Smooth muscle cell (in vitro differentiated cells): ENCODE results near the gene RASSF3. TPM values are rescaled to one million over a fixed set of nuclear protein-coding genes. Genes with fewer than 3 reads are reported as not detected.

ENCODE experiments used
- DNase-seq: peaks from one replicate; lab custom pipeline; 2025; ENCODE audit not compliant: unreplicated experiment; lab: John Stamatoyannopoulos, UW
- H2AFZ ChIP-seq: fragments of 200-600 bp; sonication (generic); 2 replicates; pipeline ENCODE4 v1.6.0; 2016; ENCODE audit warnings: antibody characterized with exemption, low read depth, mild to moderate bottlenecking
- H3F3A ChIP-seq: fragments of 200-600 bp; sonication (generic); 2 replicates; pipeline ENCODE4 v1.6.0; 2017; ENCODE audit warnings: antibody characterized with exemption, low read depth
- H3K27ac ChIP-seq: fragments of 200-600 bp; sonication (generic); 2 replicates; pipeline ENCODE4 v1.5.1; 2016; ENCODE audit warnings: low read depth, mild to moderate bottlenecking
- H3K27me3 ChIP-seq: fragments of 200-600 bp; sonication (generic); 2 replicates; pipeline ENCODE4 v1.6.1; 2016; ENCODE audit warnings: low read depth, mild to moderate bottlenecking
- H3K36me3 ChIP-seq: fragments of 200-600 bp; sonication (generic); 2 replicates; pipeline ENCODE4 v1.5.1; 2016; ENCODE audit warnings: low read depth
- H3K4me1 ChIP-seq: fragments of 200-600 bp; sonication (generic); 2 replicates; pipeline ENCODE4 v1.5.1; 2016; ENCODE audit warnings: low read depth
- H3K4me2 ChIP-seq: fragments of 200-600 bp; sonication (generic); 2 replicates; pipeline ENCODE4 v1.6.0; 2016; ENCODE audit warnings: mild to moderate bottlenecking
- H3K4me3 ChIP-seq: fragments of 200-600 bp; sonication (generic); 2 replicates; pipeline ENCODE4 v1.5.1; 2016; ENCODE audit warnings: mild to moderate bottlenecking
- H3K79me2 ChIP-seq: fragments of 200-600 bp; sonication (generic); 2 replicates; pipeline ENCODE4 v1.6.0; 2016; ENCODE audit warnings: low read depth, mild to moderate bottlenecking
- H3K9ac ChIP-seq: fragments of 200-600 bp; sonication (generic); 2 replicates; pipeline ENCODE4 v1.6.0; 2016; ENCODE audit warnings: low read depth
- H3K9me3 ChIP-seq: fragments of 200-600 bp; sonication (generic); replicated peaks from 2 replicates; pipeline ENCODE4 v1.5.1; 2016; ENCODE audit warnings: low read depth
- H4K20me1 ChIP-seq: fragments of 200-600 bp; sonication (generic); 2 replicates; pipeline ENCODE4 v1.6.0; 2016; ENCODE audit warnings: low read depth
- WGBS: methylation state at CpG from one replicate; pipeline ENCODE4 v1.1.7; 2016; ENCODE audit warnings: low lambda C conversion rate; 5-methylcytosine and 5-hydroxymethylcytosine counted together
- polyA plus RNA-seq: library from polyadenylated mRNA; unstranded; fragments of >200 nt; fragmentation: Nextera tagmentation; extraction: Ambion mirVana; gene quantifications from 2 replicates; pipeline ENCODE4 v1.2.1, GENCODE V29; 2016
- total RNA-seq: library from RNA; depleted of rRNA; stranded (reverse); fragments of >200 nt; gene quantifications from 2 replicates; pipeline ENCODE4 v1.2.3, GENCODE V29; 2014
- TF ChIP-seq, protein P1 (sequence below): fragments of 200-600 bp; sonication (generic); IDR thresholded peaks from 2 replicates; pipeline ENCODE4 v1.5.1; 2017; ENCODE audit warnings: borderline replicate concordance, mild to moderate bottlenecking, antibody characterized with exemption; ENCODE audit not compliant: insufficient read depth, poor library complexity, severe bottlenecking

Gene RASSF3
- total and polyA plus RNA-seq, 2 experiments from 2014 or later: 1.2 to 5.6 TPM

- H3F3A ChIP-seq: peaks cover 6% of the 10 kb centered on the region
- no peak overlapping the region for H2AFZ ChIP-seq
- DNase-seq: no peak
- H3K4me3 ChIP-seq: peak overlapping the region; percentile 12
- peak overlapping the region; percentile 22 for H3K27ac ChIP-seq
- peaks cover 11% of the 10 kb centered on the region for H3K36me3 ChIP-seq
- H4K20me1 ChIP-seq: no peaks in the 10 kb centered on the region
- H3K79me2 ChIP-seq: no peaks in the 10 kb centered on the region
- WGBS: 65% methylated on average over 5 of the region's 5 CpGs
- peaks cover 3% of the 10 kb centered on the region for H3K4me1 ChIP-seq
- no peaks in the 10 kb centered on the region for H3K27me3 ChIP-seq
- H3K9me3 ChIP-seq: no peaks in the 10 kb centered on the region
- no peak overlapping the region for H3K9ac ChIP-seq
- H3K4me2 ChIP-seq: peak overlapping the region; percentile 20
- TF ChIP-seq, protein P1, sequence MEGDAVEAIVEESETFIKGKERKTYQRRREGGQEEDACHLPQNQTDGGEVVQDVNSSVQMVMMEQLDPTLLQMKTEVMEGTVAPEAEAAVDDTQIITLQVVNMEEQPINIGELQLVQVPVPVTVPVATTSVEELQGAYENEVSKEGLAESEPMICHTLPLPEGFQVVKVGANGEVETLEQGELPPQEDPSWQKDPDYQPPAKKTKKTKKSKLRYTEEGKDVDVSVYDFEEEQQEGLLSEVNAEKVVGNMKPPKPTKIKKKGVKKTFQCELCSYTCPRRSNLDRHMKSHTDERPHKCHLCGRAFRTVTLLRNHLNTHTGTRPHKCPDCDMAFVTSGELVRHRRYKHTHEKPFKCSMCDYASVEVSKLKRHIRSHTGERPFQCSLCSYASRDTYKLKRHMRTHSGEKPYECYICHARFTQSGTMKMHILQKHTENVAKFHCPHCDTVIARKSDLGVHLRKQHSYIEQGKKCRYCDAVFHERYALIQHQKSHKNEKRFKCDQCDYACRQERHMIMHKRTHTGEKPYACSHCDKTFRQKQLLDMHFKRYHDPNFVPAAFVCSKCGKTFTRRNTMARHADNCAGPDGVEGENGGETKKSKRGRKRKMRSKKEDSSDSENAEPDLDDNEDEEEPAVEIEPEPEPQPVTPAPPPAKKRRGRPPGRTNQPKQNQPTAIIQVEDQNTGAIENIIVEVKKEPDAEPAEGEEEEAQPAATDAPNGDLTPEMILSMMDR: no peak
These were observed 134.3 kb downstream of the RASSF3 start for GRCh38 chr12:64744422-64745258.

- Histone ChIP-seq H4K20me1 (no peaks in the 10 kb centered on the region), H3K4me2 (no peak overlapping the region), H3K27ac (peak overlapping the region; percentile 22), H3K4me3 (no peak overlapping the region), H3K36me3 (peaks cover 11% of the 10 kb centered on the region), H3K79me2 (no peaks in the 10 kb centered on the region), H3K4me1 (peaks cover 3% of the 10 kb centered on the region), H3K27me3 (no peaks in the 10 kb centered on the region), H3K9ac (no peak overlapping the region), H3K9me3 (no peaks in the 10 kb centered on the region), H2AFZ (no peak overlapping the region), H3F3A (peaks cover 5% of the 10 kb centered on the region)
- TF ChIP-seq, protein P1: no peak
- WGBS: 92% methylated on average over 7 of the region's 7 CpGs
- DNase-seq: no peak
These were observed 135.0 kb downstream of the RASSF3 start for GRCh38 chr12:64745259-64745807.

DNA sequence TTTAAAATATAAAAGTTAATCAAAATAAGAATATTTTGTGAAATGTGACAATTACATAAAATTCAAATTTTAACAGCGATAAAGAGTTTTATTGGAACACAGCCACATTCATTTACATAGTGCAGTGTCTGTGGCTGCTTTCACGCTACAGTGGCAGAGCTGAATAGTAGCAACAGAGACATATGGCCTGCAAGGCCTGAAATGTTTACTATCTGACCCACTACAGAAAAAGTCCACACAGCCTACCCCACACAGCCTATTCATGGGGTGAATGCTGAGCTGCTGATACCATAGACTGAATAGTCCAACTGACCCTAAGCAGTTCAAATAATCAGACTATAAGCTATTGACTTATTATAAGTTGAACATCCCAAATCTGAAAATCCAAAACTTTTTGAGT is 135.7 kb downstream of the RASSF3 start:
- H3K27ac ChIP-seq: no peak overlapping the region
- no peak overlapping the region for H3K4me2 ChIP-seq
- H3K27me3 ChIP-seq: no peaks in the 10 kb centered on the region
- H3K4me3 ChIP-seq: no peak overlapping the region
- H3K9ac ChIP-seq: no peak overlapping the region
- peaks cover 11% of the 10 kb centered on the region for H3K36me3 ChIP-seq
- no peaks in the 10 kb centered on the region for H3K9me3 ChIP-seq
- no peak for DNase-seq
- no peaks in the 10 kb centered on the region for H4K20me1 ChIP-seq
- H2AFZ ChIP-seq: no peak overlapping the region
- 89% methylated on average over 2 of the region's 2 CpGs for WGBS
- TF ChIP-seq, protein P1: no peak
- H3K4me1 ChIP-seq: peaks cover 3% of the 10 kb centered on the region
- no peaks in the 10 kb centered on the region for H3K79me2 ChIP-seq
- H3F3A ChIP-seq: no peaks in the 10 kb centered on the region
